Right lobe of liver (tissue), 6 donors: Measurements from ENCODE around the gene GP5. TPM values are rescaled to one million over a fixed set of nuclear protein-coding genes. Genes with fewer than 3 reads are reported as not detected.
A peak's percentile ranks its signal among the peaks of the same experiment; 100 is the strongest.

Source experiments
- ATAC-seq, 4 donors: fragments of 200-7000 bp; cut with Tn5 transposase; one replicate each; pipeline ENCODE4 v1.9.1; 2020; ENCODE audit warnings: mild to moderate bottlenecking in 4 of 4, moderate library complexity in 4 of 4
- DNase-seq, 3 donors: peaks; one replicate each; pipeline ENCODE4 v3.0.0-alpha.2; 2020
- H3K27ac ChIP-seq, 3 donors: fragments of 200-600 bp; one replicate each; pipeline ENCODE4 v1.8.0; 2022
- H3K27me3 ChIP-seq, 2 donors: fragments of 200-600 bp; one replicate each; pipeline ENCODE4 v1.8.0; 2022
- H3K36me3 ChIP-seq, 4 donors: fragments of 200-600 bp; sonication (generic) in 1 of 4; one replicate each; pipeline versions ENCODE4 v1.5.1 to v1.8.0; 2017 to 2022; ENCODE audit warnings: control low read depth in 1 of 4
- H3K4me1 ChIP-seq, 4 donors: fragments of 200-600 bp; sonication (generic) in 1 of 4; one replicate each; pipeline versions ENCODE4 v1.5.1 to v1.8.0; 2017 to 2022; ENCODE audit warnings: control low read depth in 1 of 4
- H3K4me3 ChIP-seq, 3 donors: fragments of 200-600 bp; one replicate each; pipeline ENCODE4 v1.8.0; 2022
- H3K9me3 ChIP-seq, 4 donors: fragments of 200-600 bp; sonication (generic) in 1 of 4; one replicate each; pipeline versions ENCODE4 v1.5.1 to v1.8.0; 2017 to 2022; ENCODE audit warnings: control low read depth in 1 of 4
- CTCF ChIP-seq, 4 donors: fragments of 200-600 bp in 3 of 4; fragments of 450-650 bp in 1 of 4; IDR thresholded peaks; one replicate each; pipeline versions ENCODE4 v1.5.1 to v1.8.0; 2016 to 2022; ENCODE audit warnings: antibody characterized with exemption in 4 of 4, mild to moderate bottlenecking in 2 of 4
- POLR2A ChIP-seq: fragments of 450-650 bp; IDR thresholded peaks from one replicate; pipeline ENCODE4 v1.6.1; 2017; ENCODE audit warnings: antibody characterized with exemption, mild to moderate bottlenecking
- WGBS: methylation state at CpG from one replicate; pipeline ENCODE4 v1.1.6; 2018; ENCODE audit warnings: low coverage, low lambda C conversion rate; ENCODE audit not compliant: insufficient coverage; ENCODE audit errors: missing lambda C conversion rate; 5-methylcytosine and 5-hydroxymethylcytosine counted together
- intact Hi-C, 2 donors: fragments of 100-400 bp; cut with DNase I; formaldehyde crosslinking; loops; one replicate each; pipeline versions ENCODE4 v1.11.2 to v1.14.1; 2022
- total RNA-seq, 6 experiments: library from RNA; depleted of rRNA in 2 of 6; stranded (reverse); fragments of >200 nt in 2 of 6; fragmentation: NEBNext Ultra II Directional in 3 of 6; extraction: Animal tissue kit (Norgen Biotek cat#: 25700) in 3 of 6; gene quantifications; one replicate each; pipeline versions ENCODE4 v1.1.0 to v1.2.4, GENCODE V29; 2016 to 2023
- donor health status: DM: no; HTN: yes; CAD: no.
- donor health status: DM: no; HTN: no; CAD: no.
- donor health status: DM: no; HTN: no; CAD: no.
- donor health status: DM: no; HTN: yes; CAD: no.
- donor health status: DM: no; HTN: yes; CAD: no.

GP5 gene
- total RNA-seq, 6 experiments from 2014 or later: 0.07 to 0.23 (median 0.16) TPM; not detected in 2

GRCh38 chr3:194383276-194383940, 15.7 kb downstream of the GP5 start:
- no peaks in the 10 kb centered on the region for H3K36me3 ChIP-seq
- H3K4me1 ChIP-seq: no peaks in the 10 kb centered on the region
- no peak overlapping the region for H3K27ac ChIP-seq
- no peak for ATAC-seq
- no peaks in the 10 kb centered on the region for H3K9me3 ChIP-seq
- TF ChIP-seq CTCF (IDR thresholded peaks at IDR 0.05): no peak
- TF ChIP-seq POLR2A: no peak
- H3K27me3 ChIP-seq: no peaks in the 10 kb centered on the region
- H3K4me3 ChIP-seq: no peak overlapping the region
- peak in 2 of 3 donors; percentile 22 to 31 for DNase-seq
- intact Hi-C loops: no loop called here
- WGBS: 94% methylated on average over 7 of the region's 14 CpGs

- intact Hi-C loops: no loop called here
- TF ChIP-seq POLR2A: no peak
- no peak for TF ChIP-seq CTCF (IDR thresholded peaks at IDR 0.05)
- no peaks in the 10 kb centered on the region for H3K9me3 ChIP-seq
- H3K36me3 ChIP-seq: no peaks in the 10 kb centered on the region
- no peaks in the 10 kb centered on the region for H3K4me1 ChIP-seq
- H3K4me3 ChIP-seq: no peak overlapping the region
- WGBS: 93% methylated on average over 5 of the region's 9 CpGs
- DNase-seq (peak in 1 of 3 donors; percentile 26), ATAC-seq (no peak)
- no peaks in the 10 kb centered on the region for H3K27me3 ChIP-seq
- no peak overlapping the region for H3K27ac ChIP-seq
These were observed 16.2 kb downstream of the GP5 start for GRCh38 chr3:194382892-194383223.

GRCh38 chr3:194382196-194382891, 16.7 kb downstream of the GP5 start:
- Histone ChIP-seq H3K27me3 (no peaks in the 10 kb centered on the region), H3K27ac (no peak overlapping the region), H3K36me3 (no peaks in the 10 kb centered on the region), H3K4me1 (no peaks in the 10 kb centered on the region), H3K4me3 (no peak overlapping the region), H3K9me3 (no peaks in the 10 kb centered on the region)
- ATAC-seq (peak in 1 of 4 donors; percentile 42), DNase-seq (peak in 2 of 3 donors; percentile 5 to 42)
- intact Hi-C loops: no loop called here
- TF ChIP-seq CTCF (IDR thresholded peaks at IDR 0.05) (no peak), POLR2A (no peak)
- 45% methylated on average over 12 of the region's 20 CpGs for WGBS

GRCh38 chr3:194381460-194381875, 17.6 kb downstream of the GP5 start:
- Histone ChIP-seq H3K4me1 (no peaks in the 10 kb centered on the region), H3K4me3 (no peak overlapping the region), H3K27ac (no peak overlapping the region), H3K27me3 (no peaks in the 10 kb centered on the region), H3K9me3 (no peaks in the 10 kb centered on the region), H3K36me3 (no peaks in the 10 kb centered on the region)
- ATAC-seq: no peak
- peak in 2 of 3 donors; percentile 27 to 39 for DNase-seq
- no peak for TF ChIP-seq CTCF (IDR thresholded peaks at IDR 0.05)
- TF ChIP-seq POLR2A: no peak
- 32% methylated on average over 4 of the region's 17 CpGs for WGBS
- intact Hi-C loops: no loop called here
